ENCODE results near the gene PLEKHD1. TPM values are rescaled to one million over a fixed set of nuclear protein-coding genes. Genes with fewer than 3 reads are reported as not detected.

PLEKHD1 gene
- total RNA-seq, 1 experiment from 2014 or later, result not detected

- DNase-seq (ENCODE audit: extremely low read depth, low read depth), result no peak
These were observed 21.1 kb downstream of the PLEKHD1 start for GRCh38 chr14:69505338-69506240.

DNA sequence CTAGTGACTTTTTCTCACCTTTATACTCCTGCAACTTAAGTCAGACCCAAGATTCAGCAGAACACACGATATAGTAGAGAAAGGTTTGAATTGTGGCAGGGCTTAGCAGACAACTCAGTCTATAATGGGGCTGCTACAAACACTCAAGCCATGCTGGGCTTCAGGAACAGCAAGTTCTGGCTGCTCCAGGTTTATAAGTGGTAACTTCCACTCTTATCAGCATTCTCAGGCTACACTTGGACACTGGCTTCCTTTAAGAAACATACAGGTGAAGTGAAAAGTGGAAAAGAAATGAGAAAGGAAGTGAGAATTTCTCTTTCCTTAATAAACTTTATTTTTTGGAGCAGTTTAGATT lies 21.7 kb downstream of the PLEKHD1 start:
- DNase-seq (ENCODE audit: extremely low read depth, low read depth), result no peak

- DNase-seq (ENCODE audit: extremely low read depth, low read depth), result no peak
These were observed 34.0 kb downstream of the PLEKHD1 start for GRCh38 chr14:69518289-69519101.

GRCh38 chr14:69519204-69520100 lies 34.9 kb downstream of the PLEKHD1 start:
- DNase-seq (ENCODE audit: extremely low read depth, low read depth), result no peak

- DNase-seq (ENCODE audit: extremely low read depth, low read depth), result no peak
These were observed 37.5 kb downstream of the PLEKHD1 start for GRCh38 chr14:69522026-69522425.

DNA sequence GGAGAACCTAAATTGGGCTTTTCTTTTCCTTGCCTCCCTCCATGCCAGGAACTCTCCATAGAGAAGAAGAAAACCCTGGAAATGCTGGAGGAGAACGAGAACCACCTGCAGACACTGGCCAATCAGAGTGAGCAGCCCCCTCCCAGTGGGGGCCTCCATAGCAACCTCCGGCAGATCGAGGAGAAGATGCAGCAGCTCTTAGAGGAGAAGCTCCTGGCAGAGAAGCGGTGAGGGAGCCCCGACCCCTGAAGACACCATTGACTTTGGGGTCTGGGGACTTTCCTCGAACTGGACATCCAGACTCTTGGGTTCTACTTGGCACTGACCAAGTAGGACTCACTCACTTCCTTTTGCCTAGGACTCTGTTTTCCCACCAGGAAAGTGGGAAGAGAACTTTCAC lies 41.4 kb downstream of the PLEKHD1 start:
- no peak for DNase-seq (ENCODE audit: extremely low read depth, low read depth)

DNA sequence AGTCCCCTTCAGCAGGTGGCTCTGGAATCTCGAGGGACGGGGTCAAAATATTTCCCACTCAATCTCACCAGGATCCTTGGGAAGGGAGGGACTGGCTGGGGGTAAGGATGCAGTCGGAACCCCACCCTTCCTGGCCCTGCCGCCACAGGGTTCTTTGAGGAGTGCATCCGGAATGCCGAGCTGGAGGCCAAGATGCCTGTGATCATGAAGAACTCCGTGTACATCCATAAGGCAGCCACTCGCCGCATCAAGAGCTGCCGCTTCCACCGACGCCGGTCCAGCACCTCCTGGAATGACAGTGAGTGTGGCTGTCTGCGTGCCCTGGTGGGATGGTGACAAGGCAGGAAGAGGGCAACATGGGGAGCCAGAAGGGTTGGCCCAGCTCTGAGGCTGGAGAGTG lies 43.1 kb downstream of the PLEKHD1 start:
- no peak for DNase-seq (ENCODE audit: extremely low read depth, low read depth)

GRCh38 chr14:69528143-69528542 lies 43.6 kb downstream of the PLEKHD1 start:
- DNase-seq (ENCODE audit: extremely low read depth, low read depth), result no peak

DNA sequence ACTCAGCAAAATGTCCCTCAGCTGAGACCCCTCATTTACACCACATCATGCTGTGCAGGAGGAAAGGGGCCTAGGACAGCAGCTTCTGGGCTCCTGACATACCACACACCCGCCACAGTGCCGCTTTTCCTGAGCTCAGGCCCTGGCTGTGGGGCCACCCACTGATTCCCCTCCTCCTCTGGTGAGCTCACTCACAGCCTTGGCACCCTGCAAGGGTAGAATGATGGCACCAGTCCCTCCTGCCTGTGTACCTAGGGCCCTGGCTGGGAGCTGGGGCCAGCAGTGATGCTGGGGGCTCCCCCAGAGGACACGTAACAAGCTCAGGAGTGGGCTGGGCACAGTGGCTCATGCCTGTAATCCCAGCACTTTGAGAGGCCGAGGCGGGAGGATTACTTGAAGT lies 44.4 kb downstream of the PLEKHD1 start:
- no peak for DNase-seq (ENCODE audit: extremely low read depth, low read depth)

DNA sequence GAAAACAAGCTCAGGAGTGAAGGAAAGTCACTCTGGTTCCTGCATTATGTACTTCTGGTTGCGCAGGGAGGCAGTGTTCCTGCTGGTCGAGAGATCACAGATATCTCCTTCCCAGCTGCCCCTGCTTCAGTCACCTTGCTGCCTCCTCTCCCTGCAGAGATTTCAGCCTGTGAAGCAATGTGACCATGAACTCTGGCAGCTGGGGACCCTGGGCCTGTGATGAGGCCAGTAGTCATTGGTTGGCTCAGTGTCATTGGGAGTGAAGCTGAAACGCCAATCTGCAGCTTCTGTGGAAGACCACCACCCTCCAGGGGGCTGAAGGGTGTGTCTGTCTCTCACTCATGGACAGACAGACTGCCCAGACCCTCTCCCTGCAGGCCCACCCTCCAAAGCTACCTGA lies 45.0 kb downstream of the PLEKHD1 start:
- no peak for DNase-seq (ENCODE audit: extremely low read depth, low read depth)

DNA sequence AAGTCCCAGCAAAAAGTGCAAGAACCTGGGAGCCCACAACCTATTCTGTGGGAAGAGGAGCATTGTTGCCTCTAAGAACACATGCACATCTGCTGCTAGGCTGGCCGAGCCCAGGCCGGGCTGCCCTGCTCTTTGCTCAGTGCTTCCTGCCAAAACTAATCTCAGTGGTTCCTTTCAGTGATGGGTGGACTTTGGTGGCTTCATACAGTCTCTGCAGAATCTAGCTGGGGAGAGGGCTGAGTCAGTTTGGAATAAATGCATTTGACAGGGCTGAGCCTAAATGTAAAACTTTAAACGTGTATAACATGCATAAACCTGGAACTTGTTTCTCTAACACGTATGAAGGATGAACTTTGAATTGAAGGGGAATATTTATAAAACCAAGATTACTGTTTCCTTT lies 45.6 kb downstream of the PLEKHD1 start:
- DNase-seq (ENCODE audit: extremely low read depth, low read depth), result no peak

DNA sequence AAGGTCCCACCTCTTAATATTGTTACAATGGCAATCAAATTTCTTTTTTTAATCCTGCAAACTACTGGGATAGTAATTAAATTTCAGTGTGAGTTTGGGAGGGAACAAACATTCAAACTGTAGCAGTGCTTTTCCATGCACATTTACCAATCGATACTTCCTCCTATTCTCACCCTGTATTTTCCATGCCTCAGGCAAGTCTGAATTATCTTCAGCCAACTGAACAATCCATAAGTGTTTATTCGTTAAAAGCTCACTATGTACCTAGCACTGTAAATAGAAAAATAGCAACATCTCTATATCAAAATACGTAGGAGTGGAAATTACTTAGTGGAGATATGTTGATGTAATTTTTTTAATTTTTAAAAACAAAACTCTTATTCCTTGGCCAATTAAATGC lies 46.6 kb downstream of the PLEKHD1 start:
- no peak for DNase-seq (ENCODE audit: extremely low read depth, low read depth)

DNA sequence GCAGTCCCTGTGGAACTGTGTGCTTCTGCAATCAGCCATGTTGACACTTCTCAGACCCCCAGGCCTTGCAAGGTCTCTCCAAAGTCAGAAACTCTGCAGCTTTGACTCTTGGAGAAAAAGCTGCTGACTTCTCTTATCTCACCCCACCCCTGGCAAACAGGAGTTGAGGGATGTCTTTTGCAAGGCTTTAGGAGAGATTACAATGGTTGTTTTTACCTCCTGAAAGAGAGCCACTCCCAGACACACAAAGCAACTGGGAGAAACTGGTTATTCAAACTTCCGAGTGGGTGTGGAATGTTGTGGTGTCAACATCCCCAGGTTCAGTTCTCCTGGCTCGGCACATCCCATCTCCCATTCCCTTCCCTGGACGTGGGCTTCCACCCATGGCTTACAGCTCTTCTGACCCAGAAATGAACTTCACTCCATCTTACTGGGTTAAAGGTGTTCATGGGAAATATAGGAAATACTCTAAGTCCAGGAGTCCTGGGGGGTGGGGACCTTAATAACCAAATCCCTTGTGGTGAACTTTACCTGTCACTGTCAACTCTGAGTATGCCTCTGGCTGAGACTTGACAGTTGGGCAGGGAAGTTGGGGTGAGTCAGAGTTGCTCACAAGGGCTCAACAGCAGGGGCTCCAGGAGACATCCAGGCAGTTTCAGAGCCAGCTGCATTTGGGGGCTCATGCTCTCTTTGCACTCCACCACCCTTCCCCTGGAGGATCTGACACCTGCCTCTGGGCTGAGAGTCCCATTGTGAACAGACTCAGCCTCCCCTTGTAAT lies 48.2 kb downstream of the PLEKHD1 start:
- no peak for DNase-seq (ENCODE audit: extremely low read depth, low read depth)

GRCh38 chr14:69535230-69535848 lies 50.8 kb downstream of the PLEKHD1 start:
- DNase-seq (ENCODE audit: extremely low read depth, low read depth), result peak; percentile 54

DNA sequence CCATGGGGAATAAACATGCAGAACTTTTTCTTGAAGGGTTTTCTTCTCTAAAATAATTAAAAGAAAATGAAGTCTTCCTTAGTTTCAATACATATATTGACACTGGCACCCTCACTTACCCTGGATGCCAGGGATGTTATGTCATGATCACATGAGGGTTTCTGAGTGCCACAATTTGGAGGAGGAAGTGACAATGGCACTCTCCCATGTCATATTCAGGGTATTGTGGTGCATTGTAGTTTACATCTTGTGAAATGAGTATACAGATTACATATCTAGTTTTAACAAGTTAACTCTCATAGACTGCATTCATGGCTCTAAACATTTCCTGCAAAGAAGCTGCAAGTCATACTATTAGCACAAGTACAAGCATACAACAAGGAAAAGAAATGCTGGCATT lies 52.4 kb downstream of the PLEKHD1 start:
- DNase-seq (ENCODE audit: extremely low read depth, low read depth), result no peak

- DNase-seq (ENCODE audit: extremely low read depth, low read depth), result no peak
These were observed 53.4 kb downstream of the PLEKHD1 start for GRCh38 chr14:69537900-69538299.

DNA sequence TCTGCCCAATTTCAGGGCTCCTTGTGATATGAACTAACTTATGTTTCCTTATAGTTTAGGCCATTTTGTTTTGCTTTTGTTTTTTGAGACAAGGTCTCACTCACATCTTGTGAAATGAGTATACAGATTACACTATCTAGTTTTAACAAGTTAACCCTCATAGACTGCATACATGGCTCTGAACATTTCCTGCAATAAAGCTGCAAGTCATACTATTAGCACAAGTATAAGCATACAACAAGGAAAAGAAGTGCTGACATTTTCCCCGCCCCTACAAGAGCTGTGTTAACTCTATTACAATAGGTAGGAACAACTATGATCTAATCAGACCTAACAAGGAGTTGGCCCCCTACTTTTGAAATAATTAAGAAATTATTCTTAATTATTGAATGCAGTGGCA lies 54.2 kb downstream of the PLEKHD1 start:
- no peak for DNase-seq (ENCODE audit: extremely low read depth, low read depth)

DNA sequence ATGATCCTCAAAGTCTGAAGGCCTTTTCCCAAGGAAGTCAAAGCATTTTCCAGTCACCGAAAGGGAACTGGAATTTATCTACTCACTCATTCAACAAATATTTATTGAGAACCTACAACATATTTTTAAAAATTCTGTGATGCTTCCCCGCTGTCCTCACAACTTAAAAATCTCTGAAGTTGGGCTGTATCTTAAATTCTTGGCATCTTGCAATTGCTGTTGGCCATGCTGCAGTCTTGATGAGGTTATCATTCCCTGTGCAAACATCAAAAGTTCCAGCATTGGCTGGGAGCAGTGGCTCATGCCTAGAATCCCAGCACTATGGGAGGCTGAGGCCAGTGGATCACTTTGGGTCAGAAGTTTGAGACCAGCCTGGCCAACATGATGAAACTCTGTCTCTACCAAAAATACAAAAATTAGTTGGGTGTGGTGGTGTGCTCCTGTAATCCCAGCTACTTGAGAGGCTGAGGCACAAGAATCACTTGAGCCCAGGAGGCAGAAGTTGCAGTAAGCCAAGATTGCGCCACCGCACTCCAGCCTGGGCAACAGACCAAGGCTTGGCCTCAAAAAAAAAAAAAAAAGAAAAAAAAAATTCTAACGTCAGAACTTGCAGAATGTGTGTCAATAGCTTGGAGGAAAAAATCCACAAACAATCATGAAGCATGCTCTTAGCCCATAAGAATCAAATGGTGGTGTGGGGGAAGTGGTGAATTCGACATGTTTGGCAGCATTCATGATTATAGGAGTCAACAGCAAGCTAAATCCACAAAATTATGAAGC lies 55.3 kb downstream of the PLEKHD1 start:
- DNase-seq (ENCODE audit: extremely low read depth, low read depth), result no peak

Measured in NCI-H460 (cell line).